Esophagus mucosa (tissue), 1 donor: ENCODE measurements around the gene PCCA. TPM values are rescaled to one million over a fixed set of nuclear protein-coding genes. Genes with fewer than 3 reads are reported as not detected.
A peak's percentile ranks its signal among the peaks of the same experiment; 100 is the strongest.
"Not testable (repeated sequence)": the region's sequence is repeated elsewhere in the genome, so short reads cannot be mapped to it uniquely, and the experiment has no call there.

Source experiments
- ATAC-seq: fragments of 200-7000 bp; cut with Tn5 transposase; one replicate; pipeline ENCODE4 v1.9.1; 2020
- total RNA-seq: library from RNA; stranded (reverse); gene quantifications from one replicate; pipeline ENCODE4 v1.2.4, GENCODE V29; 2023
- donor health status: DM: yes; HTN: yes; CAD: no.

PCCA gene
- total RNA-seq, 1 donor from 2014 or later: 23.0 TPM

DNA sequence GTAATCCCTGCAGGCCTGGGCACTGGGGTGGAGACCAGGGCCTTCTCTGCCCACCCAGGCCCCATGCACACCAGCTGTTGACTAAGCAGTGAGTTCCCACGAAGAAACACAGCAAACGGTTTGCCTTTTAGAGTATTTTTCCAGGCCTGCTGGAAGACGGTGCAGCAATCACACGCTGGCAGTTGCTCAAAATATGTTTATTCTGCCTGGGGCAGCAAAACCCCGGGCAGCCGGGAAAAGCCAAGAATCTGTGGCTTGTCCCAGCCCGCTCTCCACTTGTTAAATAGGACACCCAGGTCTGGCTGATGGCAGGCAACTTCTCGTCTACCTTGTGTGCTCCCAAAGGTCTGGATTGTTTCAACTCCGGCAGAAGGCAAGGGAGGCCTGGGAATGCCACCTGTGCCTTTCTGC lies 458.9 kb downstream of the PCCA start:
- ATAC-seq: no peak

GRCh38 chr13:100549316-100549715 lies 460.4 kb downstream of the PCCA start:
- no peak for ATAC-seq

DNA sequence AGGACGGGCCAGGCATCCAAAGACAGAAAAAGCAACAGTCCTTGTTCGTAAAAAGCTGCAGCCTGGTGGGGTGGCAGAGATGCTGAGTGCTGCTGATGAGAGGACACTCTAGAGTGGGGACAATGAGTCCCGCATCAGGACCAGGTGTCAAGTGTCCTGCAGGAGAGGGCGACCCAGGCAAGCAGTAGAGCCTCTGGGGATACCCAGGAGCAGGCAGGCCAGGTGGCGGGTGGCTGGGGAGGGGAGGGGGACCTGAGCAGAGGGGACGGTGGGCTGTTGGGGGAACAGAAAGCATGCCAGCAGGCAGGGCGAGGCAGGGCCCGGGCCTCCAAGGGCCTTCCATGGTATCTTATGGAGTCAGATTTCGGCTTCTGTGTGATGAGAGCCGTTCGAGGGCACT lies 463.9 kb downstream of the PCCA start:
- ATAC-seq: no peak

DNA sequence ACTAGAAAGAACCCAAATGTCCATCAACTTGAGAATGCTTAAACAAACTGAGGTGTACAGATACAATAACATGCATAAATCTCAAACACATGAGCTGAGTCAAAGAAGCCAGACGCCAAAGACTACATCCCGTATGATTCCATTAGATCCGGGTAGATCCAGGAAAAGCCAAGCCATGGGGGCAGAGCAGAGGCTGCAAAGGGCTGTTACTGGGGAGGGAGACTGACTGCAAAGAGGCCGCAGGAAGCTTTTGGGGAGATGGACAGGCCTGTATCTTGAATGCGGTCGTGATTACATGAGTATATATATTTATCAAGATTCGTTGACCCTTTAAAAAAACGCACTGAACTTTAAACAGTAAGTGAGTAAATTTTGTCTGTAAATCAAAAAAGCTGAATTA lies 471.0 kb downstream of the PCCA start:
- no peak for ATAC-seq

- ATAC-seq: no peak
These were observed 471.7 kb downstream of the PCCA start for GRCh38 chr13:100560498-100561157.

DNA sequence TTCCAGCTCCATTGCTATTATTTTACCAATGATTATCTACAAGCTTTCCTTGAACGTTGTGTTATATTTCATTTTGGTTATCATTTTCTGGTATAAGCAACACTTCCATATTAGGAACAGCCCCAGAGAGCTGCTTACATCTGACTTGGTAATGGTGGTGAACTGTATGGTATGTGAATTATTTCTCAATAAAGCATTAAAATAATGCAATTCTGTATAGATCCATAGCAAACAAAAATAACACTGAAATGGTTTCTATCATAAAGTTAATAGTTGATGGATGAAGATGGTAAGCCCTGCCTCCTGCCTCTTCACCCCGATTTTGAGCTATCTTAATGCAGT lies 472.2 kb downstream of the PCCA start:
- ATAC-seq: no peak

- no peak for ATAC-seq
These were observed 472.8 kb downstream of the PCCA start for GRCh38 chr13:100561599-100562204.

- no peak for ATAC-seq
These were observed 474.9 kb downstream of the PCCA start for GRCh38 chr13:100563779-100564178.

GRCh38 chr13:100564444-100565223 lies 475.7 kb downstream of the PCCA start:
- ATAC-seq: no peak

DNA sequence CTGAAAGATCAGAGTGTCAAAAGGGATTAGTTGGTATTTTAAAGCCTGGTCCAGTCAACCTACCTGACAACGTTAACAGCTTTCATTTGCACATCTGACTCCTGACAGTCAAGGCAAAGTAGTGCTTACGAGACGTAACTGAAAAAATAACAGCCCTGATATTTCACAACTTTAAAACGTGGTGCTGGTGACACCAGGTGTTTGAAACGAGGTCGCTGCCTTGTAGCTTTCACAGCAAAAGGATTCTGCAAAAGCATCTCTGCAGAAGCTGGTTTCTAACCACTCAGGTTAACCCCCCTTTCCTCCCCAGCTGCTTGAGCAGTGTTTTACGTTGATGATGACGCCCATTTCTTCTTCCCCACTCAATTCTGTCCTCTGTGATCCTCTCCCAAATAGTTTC lies 476.4 kb downstream of the PCCA start:
- no peak for ATAC-seq

DNA sequence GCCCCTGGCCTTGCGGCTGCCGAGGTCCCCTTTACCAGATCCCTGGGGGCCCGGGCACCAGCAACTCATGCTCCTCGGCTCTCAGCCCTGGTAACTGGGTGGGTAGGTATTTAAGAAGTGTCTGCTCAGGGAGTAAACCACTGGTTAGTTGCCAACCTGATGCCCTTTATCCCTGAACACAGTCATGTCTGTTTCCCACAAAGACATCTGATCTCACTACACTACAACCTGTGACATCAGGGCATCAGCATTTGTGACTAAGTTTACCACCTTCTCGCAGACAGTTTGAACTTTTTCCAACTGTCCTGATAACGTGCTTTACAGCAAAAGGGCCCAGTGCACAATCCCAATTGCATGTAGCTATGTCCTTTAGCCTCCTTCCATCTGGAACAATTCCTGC lies 477.6 kb downstream of the PCCA start:
- no peak for ATAC-seq

- peak; percentile 79 for ATAC-seq
These were observed 484.2 kb downstream of the PCCA start for GRCh38 chr13:100573121-100573520.

- ATAC-seq: not testable (repeated sequence)
These were observed 488.3 kb downstream of the PCCA start for GRCh38 chr13:100577239-100577638.

Other genes starting within 250 kb of the PCCA start
- not detected for gene ZIC5, start 117.3 kb upstream of the PCCA start, total RNA-seq
- 0.04 TPM for gene ZIC2, start 107.3 kb upstream of the PCCA start, total RNA-seq